Islet precursor cell (in vitro differentiated cells): Measurements from ENCODE around the gene TMEM54.

ENCODE experiments used
- DNase-seq: peaks from one replicate; pipeline ENCODE4 v3.0.0-alpha.2; 2018

Gene TMEM54, protein sequence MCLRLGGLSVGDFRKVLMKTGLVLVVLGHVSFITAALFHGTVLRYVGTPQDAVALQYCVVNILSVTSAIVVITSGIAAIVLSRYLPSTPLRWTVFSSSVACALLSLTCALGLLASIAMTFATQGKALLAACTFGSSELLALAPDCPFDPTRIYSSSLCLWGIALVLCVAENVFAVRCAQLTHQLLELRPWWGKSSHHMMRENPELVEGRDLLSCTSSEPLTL

DNA sequence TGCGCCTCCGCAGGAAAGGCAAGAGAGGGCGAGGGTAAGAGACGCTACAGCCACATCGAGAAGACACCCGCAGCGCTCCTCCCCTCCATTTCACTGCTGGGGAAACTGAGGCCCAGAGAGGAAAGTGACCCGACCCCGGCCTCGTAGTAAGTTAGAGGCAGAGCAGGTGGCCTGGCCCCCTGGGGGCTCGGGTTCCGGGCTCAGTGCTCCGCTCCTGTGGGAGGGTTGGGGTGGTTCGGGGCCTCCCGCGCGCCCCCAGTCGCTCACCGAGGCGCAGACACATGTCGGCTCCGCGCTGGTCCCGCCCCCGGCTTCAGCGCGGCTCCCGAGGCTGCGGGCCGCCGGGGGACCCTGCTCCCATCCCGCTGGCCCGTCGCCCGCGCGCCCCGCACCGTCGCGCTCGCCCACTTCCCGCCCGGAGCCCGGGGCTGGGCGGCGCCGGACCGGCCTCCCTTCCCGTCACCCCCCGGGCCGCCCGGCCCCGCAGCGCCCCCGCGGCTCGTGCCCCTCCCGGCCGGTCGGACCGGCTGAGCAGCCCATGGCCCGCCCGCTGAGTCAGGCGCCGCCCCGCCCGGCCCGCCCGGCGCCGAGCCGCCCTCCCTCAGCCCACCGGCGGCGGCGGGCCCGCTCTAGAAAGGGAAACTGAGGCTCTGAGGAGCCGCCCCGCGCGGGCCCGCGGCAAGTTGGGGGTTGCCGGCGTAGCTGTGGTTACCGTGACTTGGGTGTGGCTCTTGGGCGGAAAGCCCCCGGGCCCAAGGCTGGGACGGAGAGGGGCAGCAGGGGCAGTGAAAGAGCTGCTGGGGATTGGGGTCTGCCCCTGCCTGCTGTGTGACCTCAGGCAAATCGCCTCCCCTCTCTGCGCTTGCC, at the start of gene TMEM54:
TSS of gene TMEM54 (minus strand) at position 434 of the 867 bp plus-strand sequence. CDS start at position 283, 151 bp downstream.
- DNase-seq = peak; percentile 75

DNA sequence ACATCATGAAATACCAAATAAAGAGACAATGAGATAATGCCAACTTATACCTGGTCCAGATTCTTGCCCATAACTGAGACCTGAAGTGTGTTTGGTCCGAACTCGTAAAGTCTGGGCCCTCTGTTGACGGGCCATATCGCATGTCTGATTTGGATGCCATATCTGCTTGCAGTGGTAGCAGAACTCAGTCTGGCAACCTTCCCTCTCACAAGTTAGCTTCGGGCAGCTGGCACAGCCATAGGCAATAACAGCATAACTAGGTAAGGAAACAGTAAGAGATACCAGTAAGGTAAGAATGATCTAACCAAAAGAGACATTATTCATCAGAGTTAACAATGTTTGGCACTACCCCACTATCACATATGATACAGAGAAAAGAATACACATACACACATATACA, 48.3 kb upstream of the TMEM54 start:
- DNase-seq = no peak

DNA sequence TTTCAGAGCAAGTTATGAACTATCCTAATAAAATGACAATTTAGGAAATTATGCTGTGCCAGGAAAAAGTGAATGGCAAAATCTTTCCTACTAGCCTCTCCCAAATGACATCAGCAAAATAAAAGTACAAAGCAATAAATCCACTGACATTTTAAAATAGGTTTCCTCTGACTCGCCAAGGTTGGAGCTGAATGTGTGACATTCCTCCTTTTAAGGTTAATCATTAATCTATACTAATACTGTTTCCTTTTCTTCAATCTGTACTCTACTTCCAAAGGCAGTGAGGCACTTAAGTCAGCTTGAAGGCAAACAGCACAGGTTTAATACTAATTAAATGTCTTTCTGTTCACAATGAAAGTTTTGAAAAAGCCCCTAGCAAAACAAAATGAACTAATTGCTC, 47.7 kb upstream of the TMEM54 start:
- no peak for DNase-seq

DNA sequence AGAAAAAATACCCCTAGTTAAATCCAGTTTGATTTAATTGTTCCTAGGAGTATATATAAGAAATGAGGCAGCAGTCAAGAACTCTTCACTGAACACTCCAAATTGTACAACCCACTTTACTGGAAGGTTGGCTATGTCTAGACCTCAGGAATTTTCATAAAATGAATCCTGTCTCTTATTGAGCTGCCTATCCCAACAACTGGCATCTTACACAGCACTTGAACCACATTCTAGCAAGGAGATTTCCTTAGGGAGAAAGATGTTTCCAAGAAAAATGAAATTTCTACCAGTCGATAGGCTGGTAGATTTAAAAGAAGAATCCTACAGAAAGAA, 47.2 kb upstream of the TMEM54 start:
- no peak for DNase-seq

DNA sequence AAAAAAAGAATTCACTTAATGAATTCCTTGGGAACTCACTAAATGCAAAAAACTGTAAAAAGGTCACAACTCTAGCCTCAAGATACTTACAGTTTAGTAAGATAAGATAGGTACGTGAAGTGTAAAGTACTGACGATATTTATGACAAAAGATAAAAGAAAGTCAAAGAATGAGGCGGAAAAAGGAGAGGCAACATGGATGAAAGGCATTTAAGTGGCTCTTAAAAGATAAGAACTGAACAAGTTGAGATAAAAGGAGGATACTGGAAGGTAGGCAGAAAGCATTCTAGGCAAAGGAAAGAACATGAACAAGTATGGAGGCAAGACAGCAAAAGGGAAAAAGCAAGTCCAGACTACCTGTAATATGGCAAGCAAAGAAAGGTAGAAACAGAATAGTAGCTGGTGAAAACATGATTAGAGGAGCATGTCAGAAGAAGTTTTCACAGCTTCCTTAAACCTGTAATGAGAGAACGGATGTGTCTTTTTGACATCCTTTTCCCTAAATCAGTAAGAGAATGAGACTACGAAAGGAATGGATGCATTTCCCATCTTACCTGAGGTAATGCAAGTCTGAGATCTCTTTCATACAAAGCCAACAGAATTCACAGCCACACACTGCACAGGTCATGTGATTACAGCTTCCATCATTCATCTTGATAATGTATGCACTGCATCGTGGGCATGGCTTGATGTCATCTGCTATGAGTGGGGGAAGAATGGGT, 46.6 kb upstream of the TMEM54 start:
- no peak for DNase-seq

DNA sequence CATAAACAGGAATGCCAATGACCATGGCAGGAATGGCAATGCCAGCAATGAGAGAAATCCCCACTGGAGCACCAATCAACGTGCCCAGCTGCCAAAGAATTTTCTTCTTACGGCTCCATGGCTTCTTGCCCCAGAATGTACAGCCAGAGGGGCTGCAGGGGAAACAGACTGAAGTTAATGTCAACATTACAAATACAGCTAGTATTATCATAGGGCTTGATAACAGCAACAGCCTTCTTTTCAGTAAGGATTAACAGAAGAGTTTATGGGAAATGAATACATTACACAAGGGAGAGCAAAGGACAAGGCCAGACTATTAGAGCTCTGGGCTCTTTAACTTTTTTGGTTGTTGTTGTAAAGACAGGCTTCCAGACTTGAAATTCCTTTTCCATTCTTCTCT, 45.2 kb upstream of the TMEM54 start:
- DNase-seq = no peak

DNA sequence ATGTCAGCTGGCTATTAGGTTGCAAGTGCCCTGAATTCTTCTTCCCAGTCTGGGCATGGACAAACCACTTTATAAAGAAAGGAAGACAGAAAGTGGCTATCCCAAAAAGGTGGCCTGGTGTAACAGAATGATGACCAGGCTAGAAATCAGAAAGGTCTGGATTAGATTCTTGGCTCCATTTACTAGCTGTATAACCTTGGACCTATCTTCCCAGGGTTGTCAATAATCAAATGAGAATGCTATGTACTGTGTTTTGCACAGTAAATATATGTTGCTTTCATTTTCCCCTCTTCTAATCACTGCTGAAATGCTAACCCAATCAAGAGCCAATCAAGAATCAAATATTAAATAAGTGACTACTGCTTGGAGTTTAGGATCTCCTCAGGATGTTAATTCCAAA, 43.0 kb upstream of the TMEM54 start:
- no peak for DNase-seq

DNA sequence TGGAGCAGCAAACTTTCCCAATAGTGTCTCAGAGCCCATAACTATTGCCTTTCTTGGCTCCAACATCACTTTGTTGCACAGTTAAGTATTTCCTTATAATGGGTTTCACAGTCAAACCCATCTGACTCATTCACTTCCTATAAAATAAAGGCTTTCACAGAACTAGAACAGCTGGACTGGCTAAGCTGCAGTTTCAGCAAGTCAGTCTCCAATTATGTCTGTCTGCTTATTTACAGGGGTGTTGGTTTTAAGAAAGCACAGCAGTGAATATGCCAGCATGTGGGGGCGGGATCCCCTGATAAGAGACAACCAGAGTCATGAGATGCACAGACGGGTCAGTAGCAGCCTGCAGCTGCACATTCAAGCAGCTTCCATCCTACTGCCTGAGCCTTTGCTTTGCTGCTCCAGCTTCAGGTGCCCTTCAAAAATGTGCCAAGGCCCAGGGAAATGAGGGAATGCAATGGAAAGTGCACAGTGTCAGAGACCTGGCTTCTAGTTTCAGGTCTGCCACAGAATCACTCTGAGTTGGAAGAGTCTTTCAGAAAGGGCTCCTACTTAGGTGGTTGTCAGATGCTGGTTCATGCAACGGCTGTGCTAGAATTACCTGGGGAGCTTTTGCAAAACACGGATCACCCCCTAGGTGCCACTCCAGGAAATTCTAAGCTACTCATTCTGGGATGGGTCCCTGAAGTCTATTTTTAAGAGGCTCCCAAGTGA, 38.6 kb upstream of the TMEM54 start:
- DNase-seq = peak; percentile 53

DNA sequence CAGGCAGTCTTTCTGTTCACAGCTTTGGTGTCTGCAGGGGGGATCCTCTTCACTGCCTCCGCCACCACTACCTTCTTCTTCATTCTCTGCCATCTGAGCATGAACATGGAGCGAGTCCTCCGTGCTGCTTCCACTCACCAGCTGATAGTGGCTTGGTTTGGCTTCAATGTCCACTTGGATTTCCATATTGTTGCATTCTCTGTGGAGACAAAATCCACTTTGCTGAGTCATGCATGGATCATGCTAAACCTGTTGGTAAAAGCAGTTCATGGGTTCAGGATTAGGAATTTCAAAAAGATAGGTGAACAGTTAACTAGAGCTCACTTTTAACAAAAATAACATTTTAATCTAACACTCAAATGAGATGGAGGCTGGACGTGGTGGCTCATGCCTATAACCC, 35.9 kb upstream of the TMEM54 start:
- no peak for DNase-seq

DNA sequence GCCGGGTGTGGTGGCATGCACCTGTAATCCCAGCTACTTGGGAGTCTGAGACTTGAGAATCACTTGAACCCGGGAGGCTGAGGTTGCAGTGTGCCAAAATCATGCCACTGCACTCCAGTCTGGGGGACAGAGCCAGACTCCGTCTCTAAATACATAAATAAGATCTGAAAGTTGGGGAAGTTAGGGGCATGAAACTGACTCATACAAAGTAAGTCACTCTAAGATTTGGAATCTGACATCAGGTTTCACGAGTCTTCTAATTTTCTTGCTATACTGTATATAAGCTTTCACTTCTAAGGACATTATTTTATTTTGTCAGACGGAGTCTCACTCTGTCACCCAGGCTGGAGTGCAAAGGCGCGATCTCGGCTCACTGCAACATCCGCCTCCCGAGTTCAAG, 33.3 kb upstream of the TMEM54 start:
- DNase-seq = no peak

DNA sequence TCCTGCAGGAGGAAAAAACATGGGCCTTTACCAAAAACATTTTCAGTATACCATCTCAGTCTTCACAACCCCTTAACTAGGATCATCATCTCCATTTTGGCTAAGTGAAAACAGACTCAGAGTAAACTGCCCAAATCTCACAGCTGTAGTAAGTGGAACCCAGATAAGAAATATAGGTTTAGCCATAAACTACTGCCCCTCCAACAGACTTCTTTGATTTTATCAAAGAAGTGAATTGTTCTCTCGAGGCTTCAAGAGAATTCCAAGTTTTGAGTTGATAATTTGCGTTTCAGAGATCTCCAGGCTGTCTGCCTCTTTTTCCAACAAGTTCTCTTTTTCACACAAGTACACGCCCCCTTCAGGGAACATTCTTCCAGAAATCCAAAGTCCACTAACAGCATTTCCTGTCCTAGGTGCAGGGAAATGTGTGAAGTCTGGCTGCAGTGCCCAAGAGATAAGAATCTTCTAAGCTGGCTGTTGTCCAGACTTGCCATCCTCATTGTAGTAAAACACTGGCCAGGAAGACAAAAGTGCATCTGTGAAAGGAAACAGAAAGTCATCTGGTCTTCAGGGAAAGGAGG, 32.6 kb upstream of the TMEM54 start:
- DNase-seq = peak; percentile 94

DNA sequence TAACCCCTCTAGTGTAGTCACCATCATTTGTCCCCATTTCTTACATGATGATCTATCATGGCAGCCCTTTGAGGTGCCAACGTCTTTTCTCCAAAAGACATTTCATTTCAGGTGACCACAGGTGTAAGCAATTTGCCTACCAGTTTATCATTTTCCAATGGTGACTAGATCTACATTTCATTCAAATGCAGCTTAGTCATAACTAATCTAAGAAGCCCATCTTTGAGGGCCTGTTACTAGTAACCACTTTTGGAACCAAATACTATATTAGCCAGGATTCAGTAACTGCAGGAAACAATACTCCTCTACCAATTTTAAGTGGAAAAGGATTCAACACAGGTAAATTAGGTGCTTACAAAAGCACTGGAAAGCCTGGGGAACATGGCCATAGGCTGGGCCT, 30.6 kb upstream of the TMEM54 start:
- DNase-seq = no peak

DNA sequence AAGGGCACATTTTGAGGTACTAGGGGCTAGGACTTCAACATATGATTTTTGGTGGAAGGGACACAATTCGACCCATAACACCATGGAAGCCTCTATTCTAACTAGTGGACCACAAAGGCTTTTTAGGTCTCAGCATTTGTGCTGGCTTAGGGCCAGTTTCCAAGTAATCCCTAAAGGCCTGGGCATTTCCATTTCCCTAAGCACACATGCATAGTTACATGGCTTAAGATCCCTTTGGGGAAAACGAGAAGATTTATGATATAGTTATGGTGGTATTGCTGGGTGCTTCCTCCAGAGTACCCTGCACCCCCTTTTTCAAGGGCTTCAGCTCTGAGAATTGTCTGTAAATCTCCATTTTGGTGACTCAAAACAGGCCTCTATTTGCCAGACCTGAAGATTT, 28.2 kb upstream of the TMEM54 start:
- DNase-seq = no peak

DNA sequence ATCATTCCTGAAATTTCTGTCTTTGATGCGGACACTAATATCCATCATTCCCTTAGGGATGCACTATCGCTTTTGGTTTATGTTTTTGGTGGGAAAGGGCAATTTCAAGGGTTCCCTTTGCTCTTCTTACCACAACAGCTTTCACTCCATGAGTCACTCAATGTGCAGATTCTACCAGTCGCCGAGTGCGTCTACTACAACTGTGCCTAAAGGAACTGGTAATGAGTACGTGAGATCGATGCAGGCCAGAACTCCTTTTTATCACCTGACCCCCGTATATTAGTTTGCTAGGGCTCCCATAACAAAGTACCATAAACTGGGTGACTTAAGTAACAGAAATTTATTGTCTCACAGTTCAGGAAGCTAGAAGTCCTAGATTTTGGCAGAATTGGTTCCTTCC, 27.5 kb upstream of the TMEM54 start:
- DNase-seq = peak; percentile 63

DNA sequence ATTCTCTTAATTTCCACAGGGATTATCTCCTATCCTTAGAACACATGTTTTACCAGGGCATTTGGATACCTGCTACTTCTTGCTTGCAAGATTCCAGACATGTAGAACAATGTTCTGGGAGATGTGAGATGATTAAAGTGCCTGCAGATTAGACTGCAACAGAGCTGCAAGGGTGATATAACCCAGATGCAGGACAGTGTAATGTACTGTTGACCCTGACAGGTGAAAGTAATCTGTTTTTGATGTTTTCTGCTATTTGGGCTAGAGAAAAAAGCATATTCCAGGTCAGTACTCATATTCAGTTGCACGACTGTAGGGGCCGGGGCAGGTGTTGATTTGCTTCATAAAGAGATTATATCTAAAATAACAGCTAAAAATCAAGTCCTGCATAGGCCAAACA, 27.1 kb upstream of the TMEM54 start:
- DNase-seq = no peak

DNA sequence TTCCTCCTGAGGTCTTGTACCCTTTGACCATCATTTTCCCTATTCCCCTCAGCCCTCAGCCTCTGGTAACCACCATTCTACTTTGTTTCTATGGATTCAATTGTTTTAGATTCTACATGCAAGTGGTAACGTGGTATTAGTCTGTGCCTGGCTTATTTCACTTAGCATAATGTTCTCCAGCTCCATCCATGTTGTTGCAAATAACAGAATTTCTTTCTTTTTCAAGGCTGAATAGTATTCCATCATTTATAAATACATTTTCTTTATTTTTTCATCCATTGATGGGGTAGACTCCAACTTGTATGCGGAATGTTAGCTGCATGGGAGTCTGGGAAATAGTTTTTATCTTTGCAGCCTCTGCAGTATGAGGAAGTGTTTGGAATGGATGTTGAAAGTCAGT, 26.3 kb upstream of the TMEM54 start:
- DNase-seq = no peak

DNA sequence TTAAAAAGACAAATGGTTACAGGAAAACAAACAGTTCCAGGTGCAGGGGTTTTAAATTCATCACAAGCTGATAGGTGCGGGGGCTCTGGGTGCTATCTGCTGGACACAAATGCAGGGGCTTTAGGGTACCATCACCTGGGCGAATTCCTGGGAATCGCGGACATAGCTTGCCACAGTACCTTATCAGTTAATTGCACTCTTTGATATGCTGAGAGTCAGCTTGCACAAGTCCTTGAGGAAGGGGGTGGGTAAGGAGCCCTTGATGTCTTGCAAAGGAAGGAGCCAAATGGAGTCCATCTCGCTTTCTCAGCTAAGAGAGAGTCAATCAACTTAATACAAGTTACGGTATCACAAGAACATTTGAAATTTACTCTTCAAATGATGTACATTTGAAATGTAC, 25.4 kb upstream of the TMEM54 start:
- DNase-seq = no peak

DNA sequence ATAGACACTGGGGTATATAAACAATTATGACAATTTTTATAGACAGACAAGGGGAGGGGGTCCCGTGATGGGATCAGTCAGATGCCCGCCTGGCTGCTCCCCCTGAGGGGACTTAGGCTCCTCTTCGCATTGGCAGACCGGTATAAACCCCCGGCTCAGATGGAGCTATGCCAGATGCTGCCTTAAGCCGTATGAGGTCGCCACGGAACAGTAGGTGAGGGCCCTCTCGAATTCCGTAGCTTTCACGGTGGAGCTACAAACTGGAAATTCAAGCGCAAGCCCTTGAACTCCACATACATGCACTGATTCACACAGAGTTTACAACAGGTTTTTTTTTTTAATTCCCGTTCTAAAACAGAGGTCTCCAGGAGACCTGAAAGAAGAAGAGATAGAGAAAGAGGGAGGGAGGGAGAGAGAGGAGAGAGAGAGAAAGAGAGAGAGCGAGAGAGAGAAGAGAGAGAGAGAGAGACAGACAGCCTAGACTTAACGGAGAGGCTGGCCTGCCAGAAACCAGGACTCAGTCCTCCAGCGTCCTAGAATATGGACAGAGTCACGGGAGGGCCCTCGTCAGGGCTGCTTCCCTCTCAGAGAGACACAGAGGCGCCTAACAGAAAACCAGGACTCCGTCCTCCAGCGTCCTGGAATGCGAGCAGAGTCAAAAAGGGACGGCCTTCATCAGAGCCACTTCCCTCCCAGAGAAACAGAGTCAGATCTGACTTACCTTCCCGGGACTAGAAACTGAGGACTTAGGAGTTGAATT, 24.4 kb upstream of the TMEM54 start:
- peak; percentile 91 for DNase-seq

DNA sequence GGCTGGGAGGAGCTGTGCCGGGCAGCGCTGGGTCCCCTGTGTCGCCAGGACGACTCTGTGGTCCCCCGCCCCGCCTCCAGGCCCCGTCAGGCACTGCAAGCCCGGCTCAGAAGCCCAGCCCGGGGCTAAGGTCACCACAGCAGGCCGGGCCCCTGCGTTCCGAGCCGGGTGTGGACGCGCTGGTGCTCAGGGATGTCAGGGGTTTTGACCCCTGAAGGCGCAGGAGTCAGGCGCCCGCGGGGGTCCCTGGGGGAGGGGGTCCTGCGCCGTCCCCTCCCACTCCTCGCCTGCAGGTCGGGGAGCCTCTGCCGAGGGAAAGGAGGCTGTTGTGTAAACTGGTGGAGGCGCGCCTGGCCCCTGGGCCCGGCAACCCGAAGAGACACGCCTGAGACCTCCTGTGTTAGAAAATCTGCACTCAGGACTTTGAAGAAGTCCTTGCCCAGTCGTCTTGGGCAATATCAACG, 23.7 kb upstream of the TMEM54 start:
- DNase-seq = peak; percentile 83

DNA sequence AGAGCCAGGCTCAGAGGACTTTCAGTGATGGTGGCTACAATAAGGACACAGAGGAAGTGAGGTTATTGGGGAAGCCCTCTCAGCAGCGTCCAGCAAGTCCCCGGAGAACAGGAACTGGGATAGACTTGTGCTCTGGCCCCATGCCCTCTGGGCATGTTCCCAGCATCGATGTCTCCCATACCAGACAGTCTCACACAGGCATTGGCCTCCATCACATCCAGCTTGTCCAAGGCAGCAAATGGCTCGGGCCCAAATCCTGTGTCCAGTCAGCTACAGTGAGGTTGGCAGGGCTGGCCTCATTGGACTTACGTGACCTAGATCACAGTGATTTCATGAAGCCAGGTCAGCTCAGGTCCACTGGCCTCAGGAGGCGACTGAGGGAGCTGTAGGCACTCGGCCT, 19.6 kb upstream of the TMEM54 start:
- peak; percentile 71 for DNase-seq

DNA sequence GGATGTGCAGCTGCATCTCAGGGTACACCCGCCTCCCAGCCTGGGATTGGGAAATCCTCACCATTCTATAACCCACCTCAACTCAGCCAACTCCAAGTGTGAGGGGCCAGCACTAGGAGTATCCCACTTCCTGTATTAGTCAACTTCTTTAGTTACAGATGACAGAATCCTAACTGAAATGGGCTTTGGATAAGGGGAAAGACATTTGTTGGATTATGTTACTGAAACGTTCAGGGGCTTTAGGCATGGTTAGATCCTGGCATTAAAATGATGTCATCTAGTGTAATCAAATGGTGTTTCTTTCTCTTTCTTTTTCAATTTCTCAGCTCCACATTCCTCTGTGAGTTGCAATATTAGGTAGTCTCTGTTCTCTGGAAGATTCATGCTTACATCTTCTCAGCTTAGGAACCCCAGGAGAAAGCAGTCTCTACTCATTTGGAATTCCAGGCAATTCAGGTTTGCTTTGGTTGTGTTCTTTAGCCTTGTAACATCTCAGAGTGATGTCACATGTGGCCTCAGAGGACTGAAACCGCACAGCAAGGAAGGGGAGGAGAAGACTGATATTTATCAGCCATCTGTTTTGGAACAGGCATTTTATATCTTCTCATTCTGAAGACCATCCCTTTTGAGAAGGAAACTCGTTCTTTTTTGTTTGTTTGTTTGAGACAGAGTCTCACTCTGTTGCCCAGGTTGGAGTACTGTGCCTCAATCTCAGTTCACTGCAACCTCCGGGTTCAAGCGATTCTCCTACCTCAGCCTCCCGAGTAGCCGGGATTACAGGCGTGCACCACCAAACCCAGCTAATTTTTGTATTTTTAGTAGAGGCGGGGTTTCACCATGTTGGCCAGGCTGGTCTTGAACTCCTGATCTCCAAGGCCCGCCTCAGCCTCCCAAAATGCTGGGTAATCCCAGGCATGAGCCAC, 18.9 kb upstream of the TMEM54 start:
- DNase-seq = no peak
